Fibroblast of the aortic adventitia (primary cell): Measurements from ENCODE around the gene MEGF9. TPM values are rescaled to one million over a fixed set of nuclear protein-coding genes. Genes with fewer than 3 reads are reported as not detected.

ENCODE experiments used
- DNase-seq: peaks from one replicate; pipeline ENCODE4 v3.0.0-alpha.2; 2010; ENCODE audit warnings: low read depth
- H3K4me3 ChIP-seq: 2 replicates; pipeline ENCODE4 v1.5.1; 2011; ENCODE audit warnings: low read depth, mild to moderate bottlenecking, control low read depth, low read length, moderate library complexity
- CTCF ChIP-seq: IDR thresholded peaks from 2 replicates; pipeline ENCODE4 v1.5.1; 2011; ENCODE audit warnings: mild to moderate bottlenecking, low read length, control low read depth, inconsistent platforms; ENCODE audit not compliant: insufficient read depth
- total RNA-seq: library from RNA; depleted of rRNA; stranded (reverse); fragments of >200 nt; gene quantifications from 2 replicates; pipeline ENCODE4 v1.2.3, GENCODE V29; 2012; ENCODE audit warnings: low replicate concordance

Gene MEGF9
- total RNA-seq, 1 donor: 14.1 TPM

GRCh38 chr9:120713257-120714087, 798 bp downstream of the MEGF9 start:
- DNase-seq: peak; percentile 39
- peak; percentile 54 for TF ChIP-seq CTCF
- peak overlapping the region; percentile 81 for H3K4me3 ChIP-seq

- no peak for TF ChIP-seq CTCF
- peak overlapping the region; percentile 81 for H3K4me3 ChIP-seq
- no peak for DNase-seq
Measured at GRCh38 chr9:120712539-120713031, 1.7 kb downstream of the MEGF9 start.

GRCh38 chr9:120711841-120712538, 2.3 kb downstream of the MEGF9 start:
- peak; percentile 32 for DNase-seq
- TF ChIP-seq CTCF: no peak
- H3K4me3 ChIP-seq: peak overlapping the region; percentile 81

GRCh38 chr9:120711354-120711753, 2.9 kb downstream of the MEGF9 start:
- DNase-seq: peak; percentile 18
- no peak for TF ChIP-seq CTCF
- peak overlapping the region; percentile 32 for H3K4me3 ChIP-seq

GRCh38 chr9:120710110-120710981, 3.9 kb downstream of the MEGF9 start:
- DNase-seq: peak; percentile 80
- no peak for TF ChIP-seq CTCF
- peak overlapping the region; percentile 56 for H3K4me3 ChIP-seq

GRCh38 chr9:120708526-120709224, 5.6 kb downstream of the MEGF9 start:
- DNase-seq: peak; percentile 59
- no peak for TF ChIP-seq CTCF

More at GRCh38 chr9:120708526-120709224, 5.6 kb downstream of the MEGF9 start:
- H3K4me3 ChIP-seq: no peak overlapping the region
